Measurements from ENCODE around the gene SERF1A.
"Not testable (repeated sequence)": the region's sequence is repeated elsewhere in the genome, so short reads cannot be mapped to it uniquely, and the experiment has no call there.

Gene SERF1A

GRCh38 chr5:70900533-70901271 lies at the start of gene SERF1A:
Gene SERF1A (plus strand): TSS chr5:70900669. CDS start chr5:70900870, 201 bp downstream.
- not testable (repeated sequence) for DNase-seq

- DNase-seq: not testable (repeated sequence)
These were observed 33.7 kb upstream of the SERF1A start for GRCh38 chr5:70866778-70867177.

- DNase-seq: not testable (repeated sequence)
These were observed 29.8 kb upstream of the SERF1A start for GRCh38 chr5:70870626-70871025.

- not testable (repeated sequence) for DNase-seq
These were observed 4.4 kb upstream of the SERF1A start for GRCh38 chr5:70896076-70896475.

- not testable (repeated sequence) for DNase-seq
These were observed 753 bp downstream of the SERF1A start for GRCh38 chr5:70901272-70901571.

- DNase-seq: not testable (repeated sequence)
These were observed 6.2 kb downstream of the SERF1A start for GRCh38 chr5:70906624-70907023.

- not testable (repeated sequence) for DNase-seq
These were observed 16.4 kb downstream of the SERF1A start for GRCh38 chr5:70916829-70917228.

GRCh38 chr5:70925211-70925562 lies 24.7 kb downstream of the SERF1A start:
- DNase-seq: not testable (repeated sequence)

- not testable (repeated sequence) for DNase-seq
These were observed 31.4 kb downstream of the SERF1A start for GRCh38 chr5:70931709-70932368.

GRCh38 chr5:70932560-70932959 lies 32.1 kb downstream of the SERF1A start:
- DNase-seq: not testable (repeated sequence)

GRCh38 chr5:70953068-70953467 lies 52.6 kb downstream of the SERF1A start:
- DNase-seq: not testable (repeated sequence)

Measured in femur (tissue), 1 donor.